GM21515 (cell line): Measurements from ENCODE around the gene FRY.

Experiments
- ATAC-seq: cut with Tn5 transposase; IDR thresholded peaks from one replicate; pipeline ENCODE4 v1.9.1; 2021; ENCODE audit not compliant: unreplicated experiment

Gene FRY

DNA sequence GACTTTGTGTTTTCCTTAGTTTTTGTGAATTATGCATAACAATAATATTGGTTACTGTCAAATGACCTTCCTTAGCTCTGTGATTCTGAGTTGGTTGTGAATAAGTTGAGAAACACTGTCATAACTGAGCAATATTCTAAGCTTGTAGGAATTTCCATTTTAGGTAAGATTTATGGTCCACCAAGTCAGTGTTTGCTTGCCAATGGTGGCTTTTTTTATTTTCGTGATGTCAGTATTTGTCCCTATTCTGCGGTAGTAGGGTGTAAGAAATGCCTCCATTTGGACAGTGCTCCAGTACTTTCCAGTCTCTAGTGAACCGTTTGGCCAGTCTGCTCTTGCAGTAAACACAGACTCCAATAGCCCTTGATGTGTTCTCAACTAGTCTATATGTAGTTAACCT, 94.7 kb downstream of the FRY start:
- no peak for ATAC-seq

GRCh38 chr13:32126756-32127155, 95.2 kb downstream of the FRY start:
- no peak for ATAC-seq

DNA sequence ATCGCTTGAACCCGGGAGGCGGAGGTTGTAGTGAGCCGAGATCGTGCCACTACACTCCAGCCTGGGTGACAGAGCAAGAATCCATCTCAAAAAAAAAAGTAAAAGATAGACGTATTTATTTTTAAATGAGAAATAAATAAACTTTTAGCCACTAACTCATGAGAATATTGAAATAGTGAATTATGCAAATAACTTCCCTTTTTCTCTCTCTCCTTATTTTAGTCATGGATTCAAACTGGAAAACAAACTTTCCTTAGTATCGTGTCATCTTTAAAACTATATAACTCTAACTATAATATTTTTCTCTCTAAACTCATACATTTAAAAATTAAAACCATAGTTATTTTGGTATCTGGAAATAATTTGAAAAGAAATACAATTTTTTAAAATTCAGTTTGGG, 96.1 kb downstream of the FRY start:
- ATAC-seq = no peak

GRCh38 chr13:32134241-32135055, 102.9 kb downstream of the FRY start:
- no peak for ATAC-seq

GRCh38 chr13:32135056-32135390, 103.4 kb downstream of the FRY start:
- ATAC-seq = no peak

DNA sequence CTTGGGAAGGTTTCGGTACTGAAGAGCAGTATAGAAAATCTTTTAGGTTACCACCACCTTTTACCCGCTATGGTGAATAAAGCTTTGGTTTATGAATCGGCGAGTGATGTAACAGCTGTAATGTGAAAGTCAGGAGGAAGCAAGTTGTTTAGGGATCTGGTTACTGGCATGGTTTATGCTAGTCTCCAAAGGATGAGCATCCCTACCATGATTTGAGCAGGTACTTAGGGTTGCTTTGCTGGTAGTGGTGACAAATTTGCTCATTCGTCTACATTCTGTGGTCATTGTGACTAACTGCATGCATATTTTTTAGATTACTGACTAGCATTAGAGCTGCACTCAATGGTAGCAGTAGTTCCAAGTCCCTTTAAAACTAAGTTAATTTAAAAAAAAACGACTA, 104.1 kb downstream of the FRY start:
- ATAC-seq = no peak

GRCh38 chr13:32136061-32136460, 104.5 kb downstream of the FRY start:
- no peak for ATAC-seq

DNA sequence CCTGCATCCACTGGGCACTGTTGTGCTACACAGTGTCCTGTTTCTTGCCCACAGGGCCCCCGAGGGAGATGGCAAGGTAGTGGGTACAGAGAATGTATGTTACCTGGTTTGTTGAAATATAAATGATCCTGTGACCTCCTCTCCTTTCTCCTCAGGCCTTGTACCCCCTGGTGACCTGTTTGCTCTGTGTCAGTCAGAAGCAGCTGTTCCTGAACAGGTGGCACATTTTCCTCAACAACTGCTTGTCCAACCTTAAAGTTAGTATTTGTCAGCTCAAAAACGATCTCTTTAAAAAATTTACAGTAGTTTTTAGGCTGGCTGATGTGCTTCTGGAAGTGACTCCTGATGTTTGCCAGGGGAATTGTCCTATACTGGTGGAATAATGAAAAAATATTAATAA, 105.1 kb downstream of the FRY start:
- no peak for ATAC-seq

- ATAC-seq = no peak
These were observed 107.7 kb downstream of the FRY start for GRCh38 chr13:32139251-32139650.

DNA sequence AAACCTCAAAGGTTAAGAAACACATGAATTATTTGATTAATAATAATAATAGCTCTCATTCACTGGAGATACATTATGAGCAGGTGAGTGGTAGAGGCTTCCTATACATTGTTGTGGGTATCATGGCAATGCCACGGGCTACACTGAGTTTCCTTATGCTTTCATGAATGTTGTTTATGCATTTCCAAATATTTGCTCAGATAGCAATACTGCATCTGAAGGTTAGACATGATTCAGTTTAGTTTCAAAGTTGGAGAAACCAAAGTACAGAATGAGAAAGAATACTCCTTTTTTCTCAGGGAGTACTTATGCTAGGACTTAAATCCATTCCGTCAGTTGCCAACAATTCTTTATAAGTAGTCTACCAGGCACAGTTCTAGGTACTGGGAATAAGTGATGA, 108.5 kb downstream of the FRY start:
- ATAC-seq = no peak

- no peak for ATAC-seq
These were observed 109.9 kb downstream of the FRY start for GRCh38 chr13:32141462-32141861.

DNA sequence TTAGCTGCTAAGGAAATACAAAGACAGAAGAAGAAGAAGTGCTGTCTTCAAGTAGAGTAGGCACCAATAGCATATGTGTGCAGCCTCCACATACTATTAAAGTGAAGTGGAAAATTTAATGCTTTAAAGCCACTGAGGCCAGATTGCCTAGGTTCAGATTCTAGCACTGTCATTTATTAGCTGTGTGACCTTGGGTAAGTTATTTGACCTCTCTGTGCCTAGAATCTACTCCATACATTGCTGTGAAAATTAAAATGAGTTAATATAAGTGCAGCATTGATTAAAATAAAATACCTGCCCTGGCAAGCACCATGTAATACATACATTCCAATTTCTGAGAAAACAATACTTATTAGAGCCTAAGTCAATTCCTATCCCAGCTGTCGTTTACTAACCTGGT, 110.5 kb downstream of the FRY start:
- ATAC-seq = no peak

GRCh38 chr13:32142956-32143375, 111.4 kb downstream of the FRY start:
- ATAC-seq = no peak

DNA sequence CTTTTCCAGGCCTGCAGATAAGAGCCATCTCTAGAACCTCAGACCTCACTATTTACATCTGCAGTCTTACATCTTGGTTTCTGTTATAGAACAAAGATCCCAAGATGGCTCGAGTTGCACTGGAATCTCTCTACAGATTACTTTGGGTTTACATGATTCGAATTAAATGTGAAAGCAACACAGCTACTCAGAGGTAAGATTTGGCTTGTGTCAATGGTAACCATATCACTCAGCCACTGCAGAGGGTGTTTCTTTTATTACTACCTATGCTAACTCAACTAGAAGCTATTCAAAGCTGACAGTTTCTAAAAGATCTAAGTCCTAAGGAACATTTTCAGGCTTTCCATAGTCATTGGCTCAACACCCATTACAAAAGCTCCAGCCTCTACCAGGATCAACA, 115.6 kb downstream of the FRY start:
- no peak for ATAC-seq

DNA sequence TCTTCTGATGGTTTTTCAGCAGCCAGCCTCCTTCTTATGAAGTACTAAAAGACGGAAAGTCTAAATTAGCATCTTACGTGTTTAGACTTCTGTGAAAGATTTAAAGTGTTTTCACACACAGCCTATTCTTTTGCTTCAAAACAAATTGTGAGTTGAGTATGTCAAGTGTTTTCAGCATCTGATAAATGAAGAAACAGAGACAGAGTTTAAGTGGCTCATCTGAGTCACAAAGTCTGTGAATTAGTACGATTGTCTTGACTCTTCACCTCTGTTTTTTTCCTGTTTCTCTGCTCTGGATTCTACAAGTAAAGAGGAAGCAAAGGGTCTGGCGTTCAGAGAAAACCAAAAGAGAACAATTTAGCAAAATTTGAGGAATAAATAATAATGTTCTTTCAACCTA, 116.4 kb downstream of the FRY start:
- ATAC-seq = no peak

- no peak for ATAC-seq
These were observed 118.7 kb downstream of the FRY start for GRCh38 chr13:32150239-32150638.

- no peak for ATAC-seq
These were observed 119.2 kb downstream of the FRY start for GRCh38 chr13:32150794-32151193.

GRCh38 chr13:32151240-32151639, 119.7 kb downstream of the FRY start:
- no peak for ATAC-seq

DNA sequence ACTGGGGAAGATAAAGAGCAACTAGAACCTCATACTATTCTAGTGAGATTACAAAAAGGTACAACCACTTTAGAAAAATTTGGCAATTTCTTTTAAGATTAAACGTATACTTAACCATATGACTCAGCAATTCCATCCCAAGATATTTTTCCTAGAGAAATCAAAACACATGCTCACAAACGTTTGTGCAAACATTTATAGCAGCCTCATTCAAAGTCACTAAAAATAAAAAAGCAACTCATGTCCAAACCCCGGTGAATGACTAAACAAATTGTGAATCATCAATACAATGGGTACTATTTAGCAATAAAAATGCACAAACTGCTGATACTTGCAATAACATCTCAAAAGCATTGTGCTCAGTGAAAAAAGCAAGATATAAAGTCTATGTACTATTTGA, 121.5 kb downstream of the FRY start:
- no peak for ATAC-seq

- ATAC-seq = no peak
These were observed 127.7 kb downstream of the FRY start for GRCh38 chr13:32159137-32159869.

DNA sequence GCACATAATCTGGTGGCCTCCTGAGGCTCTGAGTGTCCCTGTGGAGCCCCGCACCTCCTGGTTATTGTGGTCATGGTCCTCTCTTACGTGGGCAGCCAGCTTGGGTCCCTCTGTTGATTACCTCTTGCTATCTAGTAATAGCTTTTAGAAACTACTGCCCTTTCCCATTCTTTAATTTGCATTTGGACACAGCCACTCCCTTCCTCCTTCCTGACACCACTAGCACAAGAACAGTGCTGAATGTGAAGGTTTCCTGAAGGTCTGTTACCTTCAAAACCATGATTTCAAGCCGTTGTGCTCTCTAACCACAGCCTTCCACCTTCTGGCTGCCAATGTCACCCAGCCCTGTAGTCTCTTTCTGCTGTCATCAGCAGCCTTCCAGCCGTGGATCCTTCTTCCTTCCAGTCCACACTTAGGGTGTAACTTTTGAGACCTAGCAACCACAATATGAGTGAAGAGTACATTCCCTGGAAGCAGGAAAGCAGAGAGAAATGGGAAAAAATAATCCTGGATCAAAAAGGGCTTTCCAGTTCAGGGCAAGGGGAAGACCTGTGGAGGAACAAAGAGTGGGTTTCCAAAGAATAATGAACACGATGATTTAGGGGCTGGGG, 130.9 kb downstream of the FRY start:
- no peak for ATAC-seq

GRCh38 chr13:32164622-32165268, 133.2 kb downstream of the FRY start:
- ATAC-seq = no peak
